ENCODE measurements around the gene KLHL20.
"Not testable (repeated sequence)": the region's sequence is repeated elsewhere in the genome, so short reads cannot be mapped to it uniquely, and the experiment has no call there.

DNA sequence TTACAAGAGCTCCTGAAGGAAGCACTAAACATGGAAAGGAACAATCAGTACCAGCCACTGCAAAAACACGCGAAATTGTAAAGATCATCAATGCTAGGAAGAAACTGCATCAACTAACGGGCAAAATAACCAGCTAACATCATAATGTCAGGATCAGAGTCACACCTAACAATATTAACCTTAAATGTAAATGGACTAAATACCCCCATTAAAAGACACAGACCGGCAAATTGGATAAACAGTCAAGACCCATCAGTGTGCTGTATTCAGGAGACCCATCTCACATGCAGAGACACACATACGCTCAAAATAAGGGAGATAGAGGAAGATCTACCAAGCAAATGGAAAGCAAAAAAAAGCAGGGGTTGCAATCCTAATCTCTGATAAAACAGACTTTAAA is 98.9 kb downstream of the KLHL20 start:
- not testable (repeated sequence) for TF ChIP-seq EP300 (conservative IDR thresholded peaks at IDR 0.05; ENCODE audit: poor library complexity, severe bottlenecking); MXI1 (conservative IDR thresholded peaks at IDR 0.05; ENCODE audit: poor library complexity, severe bottlenecking); SMC3 (conservative IDR thresholded peaks at IDR 0.05; ENCODE audit: poor library complexity); EZH2 (IDR thresholded peaks at IDR 0.05; ENCODE audit: borderline replicate concordance, insufficient read depth, low read length, poor library complexity, severe bottlenecking); POLR2AphosphoS5 (IDR thresholded peaks at IDR 0.05); TAF1 (IDR thresholded peaks at IDR 0.05; ENCODE audit: low read depth); RAD21 (conservative IDR thresholded peaks at IDR 0.05)
- TF ChIP-seq, protein P1, sequence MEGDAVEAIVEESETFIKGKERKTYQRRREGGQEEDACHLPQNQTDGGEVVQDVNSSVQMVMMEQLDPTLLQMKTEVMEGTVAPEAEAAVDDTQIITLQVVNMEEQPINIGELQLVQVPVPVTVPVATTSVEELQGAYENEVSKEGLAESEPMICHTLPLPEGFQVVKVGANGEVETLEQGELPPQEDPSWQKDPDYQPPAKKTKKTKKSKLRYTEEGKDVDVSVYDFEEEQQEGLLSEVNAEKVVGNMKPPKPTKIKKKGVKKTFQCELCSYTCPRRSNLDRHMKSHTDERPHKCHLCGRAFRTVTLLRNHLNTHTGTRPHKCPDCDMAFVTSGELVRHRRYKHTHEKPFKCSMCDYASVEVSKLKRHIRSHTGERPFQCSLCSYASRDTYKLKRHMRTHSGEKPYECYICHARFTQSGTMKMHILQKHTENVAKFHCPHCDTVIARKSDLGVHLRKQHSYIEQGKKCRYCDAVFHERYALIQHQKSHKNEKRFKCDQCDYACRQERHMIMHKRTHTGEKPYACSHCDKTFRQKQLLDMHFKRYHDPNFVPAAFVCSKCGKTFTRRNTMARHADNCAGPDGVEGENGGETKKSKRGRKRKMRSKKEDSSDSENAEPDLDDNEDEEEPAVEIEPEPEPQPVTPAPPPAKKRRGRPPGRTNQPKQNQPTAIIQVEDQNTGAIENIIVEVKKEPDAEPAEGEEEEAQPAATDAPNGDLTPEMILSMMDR (IDR thresholded peaks at IDR 0.05; ENCODE audit: poor library complexity, severe bottlenecking), result not testable (repeated sequence)
- TF ChIP-seq, protein P2, sequence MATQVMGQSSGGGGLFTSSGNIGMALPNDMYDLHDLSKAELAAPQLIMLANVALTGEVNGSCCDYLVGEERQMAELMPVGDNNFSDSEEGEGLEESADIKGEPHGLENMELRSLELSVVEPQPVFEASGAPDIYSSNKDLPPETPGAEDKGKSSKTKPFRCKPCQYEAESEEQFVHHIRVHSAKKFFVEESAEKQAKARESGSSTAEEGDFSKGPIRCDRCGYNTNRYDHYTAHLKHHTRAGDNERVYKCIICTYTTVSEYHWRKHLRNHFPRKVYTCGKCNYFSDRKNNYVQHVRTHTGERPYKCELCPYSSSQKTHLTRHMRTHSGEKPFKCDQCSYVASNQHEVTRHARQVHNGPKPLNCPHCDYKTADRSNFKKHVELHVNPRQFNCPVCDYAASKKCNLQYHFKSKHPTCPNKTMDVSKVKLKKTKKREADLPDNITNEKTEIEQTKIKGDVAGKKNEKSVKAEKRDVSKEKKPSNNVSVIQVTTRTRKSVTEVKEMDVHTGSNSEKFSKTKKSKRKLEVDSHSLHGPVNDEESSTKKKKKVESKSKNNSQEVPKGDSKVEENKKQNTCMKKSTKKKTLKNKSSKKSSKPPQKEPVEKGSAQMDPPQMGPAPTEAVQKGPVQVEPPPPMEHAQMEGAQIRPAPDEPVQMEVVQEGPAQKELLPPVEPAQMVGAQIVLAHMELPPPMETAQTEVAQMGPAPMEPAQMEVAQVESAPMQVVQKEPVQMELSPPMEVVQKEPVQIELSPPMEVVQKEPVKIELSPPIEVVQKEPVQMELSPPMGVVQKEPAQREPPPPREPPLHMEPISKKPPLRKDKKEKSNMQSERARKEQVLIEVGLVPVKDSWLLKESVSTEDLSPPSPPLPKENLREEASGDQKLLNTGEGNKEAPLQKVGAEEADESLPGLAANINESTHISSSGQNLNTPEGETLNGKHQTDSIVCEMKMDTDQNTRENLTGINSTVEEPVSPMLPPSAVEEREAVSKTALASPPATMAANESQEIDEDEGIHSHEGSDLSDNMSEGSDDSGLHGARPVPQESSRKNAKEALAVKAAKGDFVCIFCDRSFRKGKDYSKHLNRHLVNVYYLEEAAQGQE (IDR thresholded peaks at IDR 0.05; ENCODE audit: borderline replicate concordance), result not testable (repeated sequence)

All from neural cell (in vitro differentiated cells).